HuH-7 (cell line): Measurements from ENCODE around the gene EYA4.

Source experiments
- DNase-seq: peaks from one replicate; pipeline ENCODE4 v3.0.0; 2011; ENCODE audit warnings: low spot score

The EYA4 gene

GRCh38 chr6:133242637-133243585, 1.8 kb downstream of the EYA4 start:
- DNase-seq, result peak; percentile 50

- DNase-seq, result no peak
Observed at GRCh38 chr6:133243723-133244305, 2.7 kb downstream of the EYA4 start.

- DNase-seq, result no peak
Observed at GRCh38 chr6:133244519-133244918, 3.4 kb downstream of the EYA4 start.

GRCh38 chr6:133245007-133245406, 3.9 kb downstream of the EYA4 start:
- no peak for DNase-seq

- DNase-seq, result no peak
Observed at GRCh38 chr6:133245422-133245903, 4.3 kb downstream of the EYA4 start.

- DNase-seq, result no peak
Observed at GRCh38 chr6:133247581-133247980, 6.4 kb downstream of the EYA4 start.

GRCh38 chr6:133248241-133249001, 7.3 kb downstream of the EYA4 start:
- DNase-seq, result no peak

- DNase-seq, result no peak
Observed at GRCh38 chr6:133251688-133252087, 10.5 kb downstream of the EYA4 start.

GRCh38 chr6:133254552-133255228, 13.5 kb downstream of the EYA4 start:
- DNase-seq, result no peak

GRCh38 chr6:133257545-133258105, 16.5 kb downstream of the EYA4 start:
- DNase-seq, result no peak

GRCh38 chr6:133259561-133259960, 18.4 kb downstream of the EYA4 start:
- DNase-seq, result no peak

- DNase-seq, result no peak
Observed at GRCh38 chr6:133262804-133263203, 21.6 kb downstream of the EYA4 start.

GRCh38 chr6:133265066-133265465, 23.9 kb downstream of the EYA4 start:
- DNase-seq, result no peak

- no peak for DNase-seq
Observed at GRCh38 chr6:133266186-133266585, 25.0 kb downstream of the EYA4 start.

GRCh38 chr6:133268621-133269020, 27.5 kb downstream of the EYA4 start:
- no peak for DNase-seq

GRCh38 chr6:133274813-133275212, 33.7 kb downstream of the EYA4 start:
- no peak for DNase-seq

GRCh38 chr6:133275213-133275612, 34.1 kb downstream of the EYA4 start:
- DNase-seq, result no peak

- no peak for DNase-seq
Observed at GRCh38 chr6:133277228-133277899, 36.2 kb downstream of the EYA4 start.

GRCh38 chr6:133277900-133278545, 36.9 kb downstream of the EYA4 start:
- DNase-seq, result no peak

GRCh38 chr6:133286765-133287164, 45.6 kb downstream of the EYA4 start:
- no peak for DNase-seq

- no peak for DNase-seq
Observed at GRCh38 chr6:133288662-133289061, 47.5 kb downstream of the EYA4 start.
